Measurements from ENCODE around the gene NSMF.

NSMF gene

DNA sequence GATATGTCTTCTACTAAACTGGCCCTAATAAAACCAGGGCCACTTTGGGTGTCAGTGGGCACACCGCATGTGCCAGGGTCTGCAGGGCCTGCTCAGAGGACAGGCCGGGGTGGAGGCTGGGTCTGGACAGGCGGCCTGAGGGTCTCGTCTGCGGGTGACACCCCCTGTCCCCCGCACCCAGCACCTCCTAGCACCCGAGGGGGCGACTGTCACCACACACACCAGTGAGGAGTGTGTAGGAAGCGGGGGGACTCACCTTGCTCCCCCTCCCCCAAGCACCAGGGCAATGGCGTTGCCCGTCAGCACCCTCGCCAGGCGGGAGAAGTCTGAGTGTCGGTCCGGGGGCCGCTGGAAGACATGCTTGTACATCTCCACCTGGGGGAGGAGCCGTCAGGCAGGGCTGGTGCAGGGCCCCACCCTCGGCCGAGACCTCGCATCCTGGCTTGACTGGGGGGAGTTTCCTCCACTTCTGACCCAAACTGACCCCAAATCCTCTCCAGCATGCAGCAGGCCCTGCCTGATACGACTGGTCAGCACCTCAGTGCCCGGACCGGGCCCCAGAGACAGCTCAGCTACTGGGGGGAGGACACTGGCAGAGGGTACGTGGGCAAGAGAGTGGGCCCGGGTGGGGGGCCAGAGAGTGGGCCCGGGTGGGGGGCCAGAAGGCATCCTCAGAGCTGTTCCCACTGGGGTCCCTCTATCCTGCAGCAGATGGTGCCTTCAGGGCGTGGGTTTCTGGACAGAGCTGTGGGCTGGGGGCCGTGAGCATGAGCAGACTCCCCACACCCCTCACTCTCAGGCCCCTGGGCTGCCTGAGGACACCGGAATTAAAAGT lies 18.9 kb upstream of the NSMF start:
- POLR2A ChIA-PET: no interaction called here
- H3K4me3 ChIP-seq (ENCODE audit: low read depth, low read length): no peak overlapping the region

DNA sequence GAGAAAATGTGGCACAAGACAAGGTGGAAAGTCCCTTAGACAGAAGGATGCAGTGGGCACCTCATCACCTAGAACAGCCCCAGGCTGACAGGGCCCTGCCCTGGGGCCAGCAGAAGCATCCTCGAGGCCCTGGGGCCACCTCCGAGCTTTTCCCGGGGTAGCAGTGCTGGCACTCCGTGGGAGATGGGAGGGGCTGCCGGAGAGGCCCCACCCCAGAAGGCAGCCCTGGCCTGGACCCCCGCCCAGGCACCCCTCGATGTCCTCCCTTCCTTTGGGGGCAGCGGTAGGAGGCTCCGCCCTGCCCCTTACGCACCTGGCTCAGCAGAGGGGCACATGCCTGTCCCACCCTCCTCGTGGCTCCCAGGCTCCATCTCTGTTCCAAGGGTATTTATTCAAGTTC lies 17.7 kb upstream of the NSMF start:
- CTCF ChIA-PET: no interaction called here
- TF ChIP-seq ZNF837 (tag by site-specific recombination; IDR thresholded peaks at IDR 0.05): no peak
- TF ChIP-seq GLIS1 (tag by site-specific recombination; IDR thresholded peaks at IDR 0.05): no peak
- TF ChIP-seq, protein P1, sequence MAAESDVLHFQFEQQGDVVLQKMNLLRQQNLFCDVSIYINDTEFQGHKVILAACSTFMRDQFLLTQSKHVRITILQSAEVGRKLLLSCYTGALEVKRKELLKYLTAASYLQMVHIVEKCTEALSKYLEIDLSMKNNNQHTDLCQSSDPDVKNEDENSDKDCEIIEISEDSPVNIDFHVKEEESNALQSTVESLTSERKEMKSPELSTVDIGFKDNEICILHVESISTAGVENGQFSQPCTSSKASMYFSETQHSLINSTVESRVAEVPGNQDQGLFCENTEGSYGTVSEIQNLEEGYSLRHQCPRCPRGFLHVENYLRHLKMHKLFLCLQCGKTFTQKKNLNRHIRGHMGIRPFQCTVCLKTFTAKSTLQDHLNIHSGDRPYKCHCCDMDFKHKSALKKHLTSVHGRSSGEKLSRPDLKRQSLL (tag by site-specific recombination; IDR thresholded peaks at IDR 0.05): no peak
- TF ChIP-seq ZNF670 (tag by site-specific recombination; IDR thresholded peaks at IDR 0.05; ENCODE audit: low read depth): no peak
- no peak for TF ChIP-seq ZNF112 (tag by site-specific recombination; IDR thresholded peaks at IDR 0.05)
- no peak for TF ChIP-seq BCL11B (tag by site-specific recombination; IDR thresholded peaks at IDR 0.05; ENCODE audit: low read depth)
- TF ChIP-seq, protein P2, sequence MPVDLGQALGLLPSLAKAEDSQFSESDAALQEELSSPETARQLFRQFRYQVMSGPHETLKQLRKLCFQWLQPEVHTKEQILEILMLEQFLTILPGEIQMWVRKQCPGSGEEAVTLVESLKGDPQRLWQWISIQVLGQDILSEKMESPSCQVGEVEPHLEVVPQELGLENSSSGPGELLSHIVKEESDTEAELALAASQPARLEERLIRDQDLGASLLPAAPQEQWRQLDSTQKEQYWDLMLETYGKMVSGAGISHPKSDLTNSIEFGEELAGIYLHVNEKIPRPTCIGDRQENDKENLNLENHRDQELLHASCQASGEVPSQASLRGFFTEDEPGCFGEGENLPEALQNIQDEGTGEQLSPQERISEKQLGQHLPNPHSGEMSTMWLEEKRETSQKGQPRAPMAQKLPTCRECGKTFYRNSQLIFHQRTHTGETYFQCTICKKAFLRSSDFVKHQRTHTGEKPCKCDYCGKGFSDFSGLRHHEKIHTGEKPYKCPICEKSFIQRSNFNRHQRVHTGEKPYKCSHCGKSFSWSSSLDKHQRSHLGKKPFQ (tag by site-specific recombination; IDR thresholded peaks at IDR 0.05): no peak
- TF ChIP-seq ZNF76 (tag by site-specific recombination; IDR thresholded peaks at IDR 0.05; ENCODE audit: borderline replicate concordance, low read depth): no peak
- no peak for TF ChIP-seq ZEB2 (tag by site-specific recombination; IDR thresholded peaks at IDR 0.05)
- TF ChIP-seq, protein P3, sequence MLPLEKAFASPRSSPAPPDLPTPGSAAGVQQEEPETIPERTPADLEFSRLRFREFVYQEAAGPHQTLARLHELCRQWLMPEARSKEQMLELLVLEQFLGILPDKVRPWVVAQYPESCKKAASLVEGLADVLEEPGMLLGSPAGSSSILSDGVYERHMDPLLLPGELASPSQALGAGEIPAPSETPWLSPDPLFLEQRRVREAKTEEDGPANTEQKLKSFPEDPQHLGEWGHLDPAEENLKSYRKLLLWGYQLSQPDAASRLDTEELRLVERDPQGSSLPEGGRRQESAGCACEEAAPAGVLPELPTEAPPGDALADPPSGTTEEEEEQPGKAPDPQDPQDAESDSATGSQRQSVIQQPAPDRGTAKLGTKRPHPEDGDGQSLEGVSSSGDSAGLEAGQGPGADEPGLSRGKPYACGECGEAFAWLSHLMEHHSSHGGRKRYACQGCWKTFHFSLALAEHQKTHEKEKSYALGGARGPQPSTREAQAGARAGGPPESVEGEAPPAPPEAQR (tag by site-specific recombination; IDR thresholded peaks at IDR 0.05): no peak
- no peak for TF ChIP-seq ZNF660 (tag by site-specific recombination; IDR thresholded peaks at IDR 0.05)
- no peak for TF ChIP-seq ZNF324 (tag by site-specific recombination; IDR thresholded peaks at IDR 0.05)
- no peak for TF ChIP-seq ZFP37 (tag by site-specific recombination; IDR thresholded peaks at IDR 0.05)
- POLR2A ChIA-PET: no interaction called here
- Histone ChIP-seq H3K4me3 (ENCODE audit: low read depth, low read length) (no peak overlapping the region), H3K36me3 (ENCODE audit: control insufficient read depth in 2 of 2, insufficient read depth in 1 of 2, low read length in 2 of 2) (no peaks in the 10 kb centered on the region), H3K27ac (ENCODE audit: extremely low read depth, low read depth, low read length) (no peak overlapping the region), H3K4me1 (ENCODE audit: control insufficient read depth, insufficient read depth, low read length) (no peaks in the 10 kb centered on the region), H3K9me3 (ENCODE audit: control insufficient read depth, insufficient read depth, low read depth, low read length) (no peaks in the 10 kb centered on the region)

More for the DNA sequence above, 18.9 kb upstream of the NSMF start:
- CTCF ChIA-PET: no interaction called here
- H3K36me3 ChIP-seq (ENCODE audit: control insufficient read depth in 2 of 2, insufficient read depth in 1 of 2, low read length in 2 of 2): no peaks in the 10 kb centered on the region
- no peak overlapping the region for H3K27ac ChIP-seq (ENCODE audit: extremely low read depth, low read depth, low read length)
- TF ChIP-seq ZNF830 (tag by site-specific recombination; IDR thresholded peaks at IDR 0.05; ENCODE audit: low read depth) (no peak), ZNF214 (tag by site-specific recombination; IDR thresholded peaks at IDR 0.05; ENCODE audit: borderline replicate concordance) (no peak), ZNF792 (tag by site-specific recombination; IDR thresholded peaks at IDR 0.05) (no peak), ZNF311 (tag by site-specific recombination; IDR thresholded peaks at IDR 0.05; ENCODE audit: borderline replicate concordance) (no peak), ZNF19 (tag by site-specific recombination; IDR thresholded peaks at IDR 0.05; ENCODE audit: low read depth) (no peak), ZNF658 (tag by site-specific recombination; IDR thresholded peaks at IDR 0.05) (no peak), REPIN1 (tag by site-specific recombination; IDR thresholded peaks at IDR 0.05; ENCODE audit: low read depth) (no peak), ZNF791 (tag by site-specific recombination; IDR thresholded peaks at IDR 0.05) (no peak), FEZF1 (tag by site-specific recombination; IDR thresholded peaks at IDR 0.05) (no peak), ZNF600 (tag by site-specific recombination; IDR thresholded peaks at IDR 0.05) (no peak), SCRT2 (tag by site-specific recombination; IDR thresholded peaks at IDR 0.05) (no peak), ZNF335 (tag by site-specific recombination; conservative IDR thresholded peaks at IDR 0.05) (no peak), ZNF132 (tag by site-specific recombination; IDR thresholded peaks at IDR 0.05; ENCODE audit: borderline replicate concordance) (no peak), ZNF202 (tag by site-specific recombination; IDR thresholded peaks at IDR 0.05; ENCODE audit: borderline replicate concordance) (no peak)
- TF ChIP-seq, protein P4, sequence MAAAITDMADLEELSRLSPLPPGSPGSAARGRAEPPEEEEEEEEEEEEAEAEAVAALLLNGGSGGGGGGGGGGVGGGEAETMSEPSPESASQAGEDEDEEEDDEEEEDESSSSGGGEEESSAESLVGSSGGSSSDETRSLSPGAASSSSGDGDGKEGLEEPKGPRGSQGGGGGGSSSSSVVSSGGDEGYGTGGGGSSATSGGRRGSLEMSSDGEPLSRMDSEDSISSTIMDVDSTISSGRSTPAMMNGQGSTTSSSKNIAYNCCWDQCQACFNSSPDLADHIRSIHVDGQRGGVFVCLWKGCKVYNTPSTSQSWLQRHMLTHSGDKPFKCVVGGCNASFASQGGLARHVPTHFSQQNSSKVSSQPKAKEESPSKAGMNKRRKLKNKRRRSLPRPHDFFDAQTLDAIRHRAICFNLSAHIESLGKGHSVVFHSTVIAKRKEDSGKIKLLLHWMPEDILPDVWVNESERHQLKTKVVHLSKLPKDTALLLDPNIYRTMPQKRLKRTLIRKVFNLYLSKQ (tag by site-specific recombination; IDR thresholded peaks at IDR 0.05; ENCODE audit: borderline replicate concordance): no peak
- TF ChIP-seq, protein P5, sequence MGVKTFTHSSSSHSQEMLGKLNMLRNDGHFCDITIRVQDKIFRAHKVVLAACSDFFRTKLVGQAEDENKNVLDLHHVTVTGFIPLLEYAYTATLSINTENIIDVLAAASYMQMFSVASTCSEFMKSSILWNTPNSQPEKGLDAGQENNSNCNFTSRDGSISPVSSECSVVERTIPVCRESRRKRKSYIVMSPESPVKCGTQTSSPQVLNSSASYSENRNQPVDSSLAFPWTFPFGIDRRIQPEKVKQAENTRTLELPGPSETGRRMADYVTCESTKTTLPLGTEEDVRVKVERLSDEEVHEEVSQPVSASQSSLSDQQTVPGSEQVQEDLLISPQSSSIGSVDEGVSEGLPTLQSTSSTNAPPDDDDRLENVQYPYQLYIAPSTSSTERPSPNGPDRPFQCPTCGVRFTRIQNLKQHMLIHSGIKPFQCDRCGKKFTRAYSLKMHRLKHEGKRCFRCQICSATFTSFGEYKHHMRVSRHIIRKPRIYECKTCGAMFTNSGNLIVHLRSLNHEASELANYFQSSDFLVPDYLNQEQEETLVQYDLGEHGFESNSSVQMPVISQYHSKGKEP (tag by site-specific recombination; IDR thresholded peaks at IDR 0.05): no peak
- no peaks in the 10 kb centered on the region for H3K4me1 ChIP-seq (ENCODE audit: control insufficient read depth, insufficient read depth, low read length)
- no peaks in the 10 kb centered on the region for H3K9me3 ChIP-seq (ENCODE audit: control insufficient read depth, insufficient read depth, low read depth, low read length)

Measured in HEK293 (cell line).